DND-41 (cell line): ENCODE data around the gene TP53I3.

Experiments
- ATAC-seq: fragments of 200-7000 bp; cut with Tn5 transposase; 3 replicates; pipeline ENCODE4 v1.9.1; 2021; ENCODE audit warnings: low read depth; ENCODE audit not compliant: insufficient read depth
- DNase-seq: peaks from one replicate; pipeline ENCODE4 v3.0.0-alpha.2; 2020
- H2AFZ ChIP-seq: 2 replicates; pipeline ENCODE4 v1.6.0; 2012; ENCODE audit warnings: low read depth, low read length
- H3K27ac ChIP-seq: 2 replicates; pipeline ENCODE4 v1.5.1; 2012; ENCODE audit warnings: low read length, inconsistent platforms
- H3K27me3 ChIP-seq: fragments of 200-600 bp; sonication (generic); 2 replicates; pipeline ENCODE4 v1.6.0; 2012; ENCODE audit warnings: low read length, mild to moderate bottlenecking, inconsistent platforms; ENCODE audit not compliant: insufficient read depth, poor library complexity
- H3K36me3 ChIP-seq: 2 replicates; pipeline ENCODE4 v1.5.1; 2012; ENCODE audit warnings: low read length, inconsistent platforms; ENCODE audit not compliant: insufficient read depth
- H3K4me1 ChIP-seq: 2 replicates; pipeline ENCODE4 v1.5.1; 2012; ENCODE audit warnings: mild to moderate bottlenecking, low read length; ENCODE audit not compliant: insufficient read depth
- H3K4me2 ChIP-seq: 2 replicates; pipeline ENCODE4 v1.6.0; 2012; ENCODE audit warnings: mild to moderate bottlenecking, moderate library complexity, low read length, inconsistent platforms; ENCODE audit not compliant: insufficient read depth
- H3K4me3 ChIP-seq, 2 experiments: fragments of 200-600 bp in 1 of 2; shearing (Covaris generic) in 1 of 2; 2 replicates each; pipeline ENCODE4 v1.5.1; 2012 to 2016; ENCODE audit warnings: inconsistent platforms in 2 of 2, low read length in 2 of 2, mild to moderate bottlenecking in 2 of 2, low read depth in 1 of 2, moderate library complexity in 1 of 2
- H3K79me2 ChIP-seq: 2 replicates; pipeline ENCODE4 v1.6.0; 2012; ENCODE audit warnings: low read length, inconsistent platforms; ENCODE audit not compliant: insufficient read depth
- H3K9ac ChIP-seq: 2 replicates; pipeline ENCODE4 v1.6.0; 2012; ENCODE audit warnings: low read depth, mild to moderate bottlenecking, inconsistent platforms, low read length, moderate library complexity
- H3K9me3 ChIP-seq: 2 replicates; pipeline ENCODE4 v1.5.1; 2012; ENCODE audit warnings: low read length, moderate library complexity, mild to moderate bottlenecking, inconsistent platforms; ENCODE audit not compliant: insufficient read depth, severe bottlenecking
- H4K20me1 ChIP-seq: 2 replicates; pipeline ENCODE4 v1.6.0; 2012; ENCODE audit warnings: low read length; ENCODE audit not compliant: insufficient read depth
- CTCF ChIP-seq: IDR thresholded peaks from 2 replicates; pipeline ENCODE4 v1.5.1; 2012; ENCODE audit warnings: borderline replicate concordance, low read length, moderate library complexity, mild to moderate bottlenecking; ENCODE audit not compliant: poor library complexity, severe bottlenecking; ENCODE audit errors: extremely low read depth
- EZH2 ChIP-seq: IDR thresholded peaks from 3 replicates; pipeline ENCODE4 v1.6.1; 2012; ENCODE audit warnings: borderline replicate concordance, low read depth, mild to moderate bottlenecking, moderate library complexity, low read length, inconsistent platforms; ENCODE audit not compliant: severe bottlenecking

Gene TP53I3

DNA sequence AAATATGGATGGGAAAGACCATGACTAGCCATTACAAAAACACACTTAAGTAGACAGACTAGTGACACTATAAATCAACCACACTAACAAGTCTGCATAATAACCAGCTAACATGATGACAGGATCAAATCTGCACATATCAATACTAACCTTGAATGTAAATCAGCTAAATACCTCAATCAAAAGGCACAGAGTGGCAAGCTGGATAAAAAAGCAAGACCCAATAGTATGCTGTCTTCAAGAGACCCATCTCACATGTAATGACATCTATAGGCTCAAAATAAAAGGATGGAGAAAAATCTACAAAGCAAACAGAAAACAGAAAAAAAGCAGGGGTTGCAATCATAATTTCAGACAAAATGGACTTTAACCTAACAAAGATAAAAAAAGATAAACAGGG, 22.2 kb upstream of the TP53I3 start:
- Histone ChIP-seq H3K27me3 (no peaks in the 10 kb centered on the region), H3K4me3 (no peak overlapping the region), H2AFZ (no peak overlapping the region), H3K4me2 (no peak overlapping the region), H3K9ac (no peak overlapping the region), H3K4me1 (no peaks in the 10 kb centered on the region), H3K36me3 (no peaks in the 10 kb centered on the region), H3K79me2 (no peaks in the 10 kb centered on the region), H4K20me1 (no peaks in the 10 kb centered on the region), H3K9me3 (peaks cover 3% of the 10 kb centered on the region), H3K27ac (no peak overlapping the region)
- no peak for DNase-seq
- no peak for ATAC-seq
- no peak for TF ChIP-seq CTCF
- no peak for TF ChIP-seq EZH2

DNA sequence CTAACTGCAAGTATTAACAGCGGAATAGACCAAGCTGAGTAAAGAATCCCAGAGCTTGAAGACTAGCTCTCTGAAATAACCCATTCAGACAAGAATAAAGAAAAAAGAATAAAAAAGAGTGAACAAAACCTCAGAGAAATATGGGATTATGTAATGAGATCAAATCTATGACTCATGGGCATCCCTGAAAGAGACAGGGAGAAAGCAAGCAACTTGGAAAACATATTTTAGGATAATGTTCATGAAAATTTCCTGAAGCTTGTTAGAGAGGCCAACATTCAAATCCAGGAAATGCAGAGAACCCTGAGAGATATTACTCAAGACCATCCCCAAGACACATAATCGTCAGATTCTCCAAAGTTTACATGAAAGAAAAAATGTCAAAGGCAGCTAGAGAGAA, 21.2 kb upstream of the TP53I3 start:
- H3K4me2 ChIP-seq = no peak overlapping the region
- peaks cover 3% of the 10 kb centered on the region for H3K9me3 ChIP-seq
- no peaks in the 10 kb centered on the region for H4K20me1 ChIP-seq
- no peaks in the 10 kb centered on the region for H3K27me3 ChIP-seq
- H2AFZ ChIP-seq = no peak overlapping the region
- H3K36me3 ChIP-seq = no peaks in the 10 kb centered on the region
- DNase-seq (no peak), ATAC-seq (no peak)
- H3K4me1 ChIP-seq = no peaks in the 10 kb centered on the region
- no peak overlapping the region for H3K27ac ChIP-seq
- H3K4me3 ChIP-seq = no peak overlapping the region
- H3K9ac ChIP-seq = no peak overlapping the region
- no peaks in the 10 kb centered on the region for H3K79me2 ChIP-seq
- TF ChIP-seq EZH2 = no peak
- TF ChIP-seq CTCF = no peak

- Histone ChIP-seq H3K79me2 (no peaks in the 10 kb centered on the region), H3K27ac (no peak overlapping the region), H3K27me3 (no peaks in the 10 kb centered on the region), H2AFZ (no peak overlapping the region), H3K36me3 (no peaks in the 10 kb centered on the region), H3K9me3 (peaks cover 3% of the 10 kb centered on the region), H3K9ac (no peak overlapping the region), H4K20me1 (no peaks in the 10 kb centered on the region), H3K4me2 (no peak overlapping the region), H3K4me3 (no peak overlapping the region), H3K4me1 (no peaks in the 10 kb centered on the region)
- DNase-seq (no peak), ATAC-seq (no peak)
- TF ChIP-seq EZH2 (no peak), CTCF (no peak)
Measured at GRCh38 chr2:24104906-24105305, 20.3 kb upstream of the TP53I3 start.

GRCh38 chr2:24104110-24104650, 19.5 kb upstream of the TP53I3 start:
- H3K27ac ChIP-seq = no peak overlapping the region
- H3K4me2 ChIP-seq = no peak overlapping the region
- DNase-seq (no peak), ATAC-seq (no peak)
- no peak for TF ChIP-seq EZH2
- TF ChIP-seq CTCF = no peak
- no peaks in the 10 kb centered on the region for H3K4me1 ChIP-seq
- no peaks in the 10 kb centered on the region for H4K20me1 ChIP-seq
- H3K9ac ChIP-seq = no peak overlapping the region
- H2AFZ ChIP-seq = no peak overlapping the region
- H3K4me3 ChIP-seq = no peak overlapping the region
- no peaks in the 10 kb centered on the region for H3K36me3 ChIP-seq
- H3K9me3 ChIP-seq = peaks cover 3% of the 10 kb centered on the region
- H3K79me2 ChIP-seq = no peaks in the 10 kb centered on the region
- no peaks in the 10 kb centered on the region for H3K27me3 ChIP-seq
